K562 (cell line): ENCODE data around the gene SMCHD1. TPM values are rescaled to one million over a fixed set of nuclear protein-coding genes. Genes with fewer than 3 reads are reported as not detected.

Experiments
- ATAC-seq: fragments of 200-7000 bp; cut with Tn5 transposase; 3 replicates; pipeline ENCODE4 v1.9.1; 2020; ENCODE audit warnings: moderate library complexity
- BruUV-seq: library from RNA; stranded (reverse); fragments of 400-500 nt; replicated peaks from 2 replicates; lab custom pipeline; 2021; lab: Mats Ljungman, UMichigan
- CTCF ChIA-PET: fragments of 300-600 bp; formaldehyde crosslinking; extraction: SDS; loops from one replicate; lab custom pipeline; 2021; ENCODE audit warnings: low intra/inter-chr PET ratio; lab: Yijun Ruan, JAX
- POLR2A ChIA-PET: fragments of 300-600, 350-650 bp; sonication (Branson Sonifier 250); formaldehyde crosslinking; extraction: SDS; loops from one replicate; lab custom pipeline; 2021; ENCODE audit warnings: antibody characterized with exemption, inconsistent platforms; lab: Yijun Ruan, JAX
- DNase-seq, 4 experiments: peaks; one replicate each; pipeline versions ENCODE4 v3.0.0 to v3.0.0-alpha.2; 2011 to 2018; ENCODE audit warnings: low spot score in 3 of 4, mixed read lengths in 3 of 4; ENCODE audit errors: extremely low read depth in 1 of 4
- FAIRE-seq: peaks from 2 replicates; lab custom pipeline; 2011; peaks lifted over from hg19 to GRCh38; lab: Jason Lieb, UNC
- H2AFZ ChIP-seq: 2 replicates; pipeline ENCODE4 v1.6.0; 2011; ENCODE audit warnings: low read depth, low read length, control low read depth, inconsistent platforms
- H3K27ac ChIP-seq: fragments of 200-600 bp; 3 replicates; pipeline ENCODE4 v1.8.0; 2011; ENCODE audit warnings: low read depth, mild to moderate bottlenecking, control low read depth, inconsistent platforms, low read length, moderate library complexity, mixed read lengths; ENCODE audit errors: extremely low read depth
- H3K27me3 ChIP-seq, 2 experiments: fragments of 300-600 bp in 1 of 2; 2 replicates in 1 of 2; 3 replicates in 1 of 2; pipeline versions ENCODE4 v1.6.0 to v1.8.0; 2011; ENCODE audit warnings: inconsistent platforms in 2 of 2, low read length in 2 of 2, mild to moderate bottlenecking in 1 of 2, mixed read lengths in 1 of 2, moderate library complexity in 1 of 2; ENCODE audit not compliant: control insufficient read depth in 2 of 2, insufficient read depth in 2 of 2
- H3K36me3 ChIP-seq: fragments of 300-600 bp; 3 replicates; pipeline ENCODE4 v1.8.0; 2011; ENCODE audit warnings: mild to moderate bottlenecking, low read length, inconsistent platforms; ENCODE audit not compliant: control insufficient read depth, insufficient read depth
- H3K4me1 ChIP-seq, 2 experiments: fragments of 200-600 bp in 1 of 2; replicated peaks in 1 of 2; 2 replicates in 1 of 2; 3 replicates in 1 of 2; pipeline versions ENCODE4 v1.5.1 to v1.8.0; 2011; ENCODE audit warnings: inconsistent platforms in 2 of 2, low read length in 2 of 2, mild to moderate bottlenecking in 1 of 2, mixed read lengths in 1 of 2, moderate library complexity in 1 of 2; ENCODE audit not compliant: control insufficient read depth in 2 of 2, insufficient read depth in 2 of 2
- H3K4me2 ChIP-seq: 2 replicates; pipeline ENCODE4 v1.6.1; 2011; ENCODE audit warnings: low read length, control low read depth, inconsistent platforms, mixed read lengths; ENCODE audit not compliant: insufficient read depth
- H3K4me3 ChIP-seq: fragments of 200-600 bp; sonication (generic), shearing (Covaris generic); 2 replicates; pipeline ENCODE4 v1.5.1; 2016; ENCODE audit warnings: control low read depth, inconsistent platforms
- H3K79me2 ChIP-seq: fragments of 200-600 bp; 3 replicates; pipeline ENCODE4 v1.8.0; 2011; ENCODE audit warnings: low read length, inconsistent platforms; ENCODE audit not compliant: control insufficient read depth, insufficient read depth
- H3K9ac ChIP-seq, 2 experiments: 2 replicates each; pipeline versions ENCODE4 v1.6.0 to v1.6.1; 2011; ENCODE audit warnings: low read depth in 2 of 2, low read length in 2 of 2, control low read depth in 1 of 2, inconsistent platforms in 1 of 2, mild to moderate bottlenecking in 1 of 2, mixed read lengths in 1 of 2; ENCODE audit not compliant: insufficient read depth in 1 of 2
- H3K9me1 ChIP-seq: one replicate; pipeline ENCODE4 v1.6.0; 2011; ENCODE audit warnings: inconsistent platforms, mild to moderate bottlenecking, low read length, moderate library complexity; ENCODE audit not compliant: control insufficient read depth, insufficient read depth
- H3K9me3 ChIP-seq: replicated peaks from 2 replicates; pipeline ENCODE4 v1.5.1; 2011; ENCODE audit warnings: low read depth, low read length, inconsistent platforms; ENCODE audit not compliant: control insufficient read depth, insufficient read depth
- H4K20me1 ChIP-seq: replicated peaks from 2 replicates; pipeline ENCODE4 v1.6.1; 2011; ENCODE audit warnings: low read length, inconsistent platforms, mixed read lengths; ENCODE audit not compliant: control insufficient read depth, insufficient read depth
- ATF3 ChIP-seq, 2 experiments: fragments of 450-650 bp in 1 of 2; sonication (generic) in 1 of 2; formaldehyde crosslinking in 1 of 2; IDR thresholded peaks in 1 of 2; conservative IDR thresholded peaks in 1 of 2; 2 replicates each; pipeline versions ENCODE4 v1.6.1 to v1.8.1; 2016 to 2023; ENCODE audit warnings: mild to moderate bottlenecking in 2 of 2, moderate library complexity in 2 of 2, inconsistent platforms in 1 of 2, missing genetic modification reagents in 1 of 2
- ATF7 ChIP-seq: fragments of 450-650 bp; IDR thresholded peaks from 2 replicates; pipeline ENCODE4 v1.7.1; 2014; ENCODE audit warnings: mild to moderate bottlenecking, moderate library complexity
- CBX3 ChIP-seq, 2 experiments: IDR thresholded peaks; 1 replicate in 1 of 2; 2 replicates in 1 of 2; pipeline ENCODE4 v1.6.1; 2012; ENCODE audit warnings: inconsistent platforms in 2 of 2, low read length in 2 of 2, borderline replicate concordance in 1 of 2, control low read depth in 1 of 2
- CEBPB ChIP-seq: fragments of 450-650 bp; IDR thresholded peaks from 2 replicates; pipeline ENCODE4 v1.6.1; 2016; ENCODE audit warnings: missing genetic modification characterization, missing compliant biosample characterization
- CTCFL ChIP-seq: IDR thresholded peaks from 2 replicates; pipeline ENCODE4 v1.6.1; 2011; ENCODE audit warnings: borderline replicate concordance, low read depth, mild to moderate bottlenecking, moderate library complexity, low read length; ENCODE audit not compliant: insufficient read depth, poor library complexity, severe bottlenecking
- GTF2B ChIP-seq: IDR thresholded peaks from 2 replicates; pipeline ENCODE4 v1.6.1; 2011; ENCODE audit not compliant: insufficient read length; ENCODE audit errors: extremely low read depth
- MAFK ChIP-seq: IDR thresholded peaks from 2 replicates; pipeline ENCODE4 v1.6.1; 2011; ENCODE audit warnings: low read length, improper control_type of control experiment
- WHSC1 ChIP-seq: IDR thresholded peaks from one replicate; pipeline ENCODE4 v1.6.1; 2012; ENCODE audit warnings: low read length, control low read depth, inconsistent platforms
- ZNF445 ChIP-seq: fragments of 250-450 bp; sonication (Bioruptor Pico); IDR thresholded peaks from 2 replicates; pipeline ENCODE4 v1.4.0; 2020; ENCODE audit warnings: low read depth, mild to moderate bottlenecking, moderate library complexity
- WGBS: fragments of 100-300 bp; shearing (Covaris generic); methylation state at CpG from one replicate; pipeline ENCODE4 v1.1.6; 2016; ENCODE audit warnings: low coverage, mixed read lengths; ENCODE audit not compliant: insufficient coverage; ENCODE audit errors: missing lambda C conversion rate; 5-methylcytosine and 5-hydroxymethylcytosine counted together
- in situ Hi-C: fragments of 300-500 bp; cut with MboI; formaldehyde crosslinking; loops from 4 replicates; pipeline ENCODE4 v1.15.0; 2018; ENCODE audit warnings: inconsistent platforms, mixed read lengths
- intact Hi-C: fragments of 100-400 bp; cut with micrococcal nuclease; formaldehyde crosslinking; loops from 2 replicates; pipeline ENCODE4 v1.14.2; 2022
- polyA plus RNA-seq, 8 experiments: library from polyadenylated mRNA; depleted of rRNA in 4 of 8; stranded (reverse) in 5 of 8; unstranded in 3 of 8; fragments of >200 nt; fragmentation: Nextera tagmentation in 2 of 8; fragmentation: Illumina TruSeq in 1 of 8; extraction: Ambion mirVana in 2 of 8; extraction: Trizol in 1 of 8; gene quantifications; 2 replicates each; pipeline versions ENCODE4 v1.2.1 to v1.2.3, GENCODE V29; 2011 to 2014; ENCODE audit warnings: inconsistent platforms in 1 of 8, missing spikeins in 1 of 8
- total RNA-seq, 7 experiments: library from RNA; depleted of rRNA in 6 of 7; stranded (reverse); fragments of >200 nt in 6 of 7; fragmentation: Illumina TruSeq in 2 of 7; extraction: Trizol in 2 of 7; gene quantifications; 2 replicates each; pipeline versions ENCODE4 v1.2.1 to v1.2.3, GENCODE V29; 2011 to 2021; ENCODE audit warnings: low replicate concordance in 1 of 7
- TF ChIP-seq, protein P1 (sequence below): fragments of 250-450 bp; sonication (Bioruptor Pico); IDR thresholded peaks from 2 replicates; pipeline ENCODE4 v1.8.0; 2021; ENCODE audit warnings: mild to moderate bottlenecking, moderate library complexity
- TF ChIP-seq, protein P2 (sequence below): fragments of 250-450 bp; sonication (Bioruptor Pico); IDR thresholded peaks from 2 replicates; pipeline ENCODE4 v1.5.1; 2021; ENCODE audit warnings: mild to moderate bottlenecking
- TF ChIP-seq, protein P3 (sequence below): fragments of 450-650 bp; IDR thresholded peaks from one replicate; pipeline ENCODE4 v1.6.1; 2018; ENCODE audit warnings: mild to moderate bottlenecking, moderate library complexity; ENCODE audit not compliant: partially characterized antibody

Gene SMCHD1
- total and polyA plus RNA-seq, 9 of the 15 experiments (the other 6 are each of a cell fraction or from before 2014, with no cell fraction given) = 6.3 to 144 (median 72.7) TPM

GRCh38 chr18:2792395-2792794 is 136.9 kb downstream of the SMCHD1 start:
- Histone ChIP-seq H3K27me3 (no peaks in the 10 kb centered on the region), H3K27ac (no peak overlapping the region), H3K9me1 (no peaks in the 10 kb centered on the region), H3K79me2 (no peaks in the 10 kb centered on the region), H3K9ac (no peak overlapping the region), H3K9me3 (no peaks in the 10 kb centered on the region), H2AFZ (no peak overlapping the region), H4K20me1 (no peaks in the 10 kb centered on the region), H3K4me2 (no peak overlapping the region), H3K4me3 (no peak overlapping the region), H3K4me1 (no peaks in the 10 kb centered on the region), H3K36me3 (peaks cover 74% of the 10 kb centered on the region)
- ChIA-PET POLR2A (no interaction called here), CTCF (no interaction called here)
- intact Hi-C loops (no loop called here), in situ Hi-C loops (no loop called here)
- BruUV-seq = no TSS peak
- 96% methylated on average over 2 of the region's 2 CpGs for WGBS
- TF ChIP-seq MAFK = no peak
- no peak for TF ChIP-seq WHSC1
- no peak for TF ChIP-seq CTCFL
- TF ChIP-seq, protein P1, sequence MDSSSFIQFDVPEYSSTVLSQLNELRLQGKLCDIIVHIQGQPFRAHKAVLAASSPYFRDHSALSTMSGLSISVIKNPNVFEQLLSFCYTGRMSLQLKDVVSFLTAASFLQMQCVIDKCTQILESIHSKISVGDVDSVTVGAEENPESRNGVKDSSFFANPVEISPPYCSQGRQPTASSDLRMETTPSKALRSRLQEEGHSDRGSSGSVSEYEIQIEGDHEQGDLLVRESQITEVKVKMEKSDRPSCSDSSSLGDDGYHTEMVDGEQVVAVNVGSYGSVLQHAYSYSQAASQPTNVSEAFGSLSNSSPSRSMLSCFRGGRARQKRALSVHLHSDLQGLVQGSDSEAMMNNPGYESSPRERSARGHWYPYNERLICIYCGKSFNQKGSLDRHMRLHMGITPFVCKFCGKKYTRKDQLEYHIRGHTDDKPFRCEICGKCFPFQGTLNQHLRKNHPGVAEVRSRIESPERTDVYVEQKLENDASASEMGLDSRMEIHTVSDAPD (CRISPR knock-in tag) = no peak
- TF ChIP-seq, protein P2, sequence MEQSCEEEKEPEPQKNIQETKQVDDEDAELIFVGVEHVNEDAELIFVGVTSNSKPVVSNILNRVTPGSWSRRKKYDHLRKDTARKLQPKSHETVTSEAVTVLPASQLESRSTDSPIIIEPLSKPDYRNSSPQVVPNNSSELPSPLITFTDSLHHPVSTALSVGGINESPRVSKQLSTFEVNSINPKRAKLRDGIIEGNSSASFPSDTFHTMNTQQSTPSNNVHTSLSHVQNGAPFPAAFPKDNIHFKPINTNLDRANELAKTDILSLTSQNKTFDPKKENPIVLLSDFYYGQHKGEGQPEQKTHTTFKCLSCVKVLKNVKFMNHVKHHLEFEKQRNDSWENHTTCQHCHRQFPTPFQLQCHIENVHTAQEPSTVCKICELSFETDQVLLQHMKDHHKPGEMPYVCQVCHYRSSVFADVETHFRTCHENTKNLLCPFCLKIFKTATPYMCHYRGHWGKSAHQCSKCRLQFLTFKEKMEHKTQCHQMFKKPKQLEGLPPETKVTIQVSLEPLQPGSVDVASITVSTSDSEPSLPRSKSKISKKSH = no peak
- no peak for TF ChIP-seq GTF2B
- TF ChIP-seq CEBPB (tag) = peak; percentile 25; the same call in 1 of the 2 replicates
- TF ChIP-seq, protein P3, sequence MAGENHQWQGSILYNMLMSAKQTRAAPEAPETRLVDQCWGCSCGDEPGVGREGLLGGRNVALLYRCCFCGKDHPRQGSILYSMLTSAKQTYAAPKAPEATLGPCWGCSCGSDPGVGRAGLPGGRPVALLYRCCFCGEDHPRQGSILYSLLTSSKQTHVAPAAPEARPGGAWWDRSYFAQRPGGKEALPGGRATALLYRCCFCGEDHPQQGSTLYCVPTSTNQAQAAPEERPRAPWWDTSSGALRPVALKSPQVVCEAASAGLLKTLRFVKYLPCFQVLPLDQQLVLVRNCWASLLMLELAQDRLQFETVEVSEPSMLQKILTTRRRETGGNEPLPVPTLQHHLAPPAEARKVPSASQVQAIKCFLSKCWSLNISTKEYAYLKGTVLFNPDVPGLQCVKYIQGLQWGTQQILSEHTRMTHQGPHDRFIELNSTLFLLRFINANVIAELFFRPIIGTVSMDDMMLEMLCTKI = no peak
- TF ChIP-seq CBX3 (IDR thresholded peaks at IDR 0.05; ENCODE audit: borderline replicate concordance in 1 of 2, low read length in 2 of 2) = no peak
- 0 out of 2 replicates have a peak, but pooled peaks have one; percentile 19 for TF ChIP-seq ATF7
- no peak for TF ChIP-seq ZNF445 (CRISPR knock-in tag)
- peak; percentile 64; the same call in 1 of the 2 replicates for TF ChIP-seq ATF3 (IDR thresholded peaks at IDR 0.05)
- TF ChIP-seq ATF3 (CRISPR knock-in tag; conservative IDR thresholded peaks at IDR 0.05) = no peak
- ATAC-seq (no peak), DNase-seq (no peak), FAIRE-seq (no peak)
